Measurements from ENCODE around the gene SEMA4C. TPM values are rescaled to one million over a fixed set of nuclear protein-coding genes. Genes with fewer than 3 reads are reported as not detected.

SEMA4C gene
- total and polyA plus RNA-seq, 9 of the 15 experiments (the other 6 are each of a cell fraction or from before 2014, with no cell fraction given), result 0.32 to 59.7 (median 23.9) TPM

DNA sequence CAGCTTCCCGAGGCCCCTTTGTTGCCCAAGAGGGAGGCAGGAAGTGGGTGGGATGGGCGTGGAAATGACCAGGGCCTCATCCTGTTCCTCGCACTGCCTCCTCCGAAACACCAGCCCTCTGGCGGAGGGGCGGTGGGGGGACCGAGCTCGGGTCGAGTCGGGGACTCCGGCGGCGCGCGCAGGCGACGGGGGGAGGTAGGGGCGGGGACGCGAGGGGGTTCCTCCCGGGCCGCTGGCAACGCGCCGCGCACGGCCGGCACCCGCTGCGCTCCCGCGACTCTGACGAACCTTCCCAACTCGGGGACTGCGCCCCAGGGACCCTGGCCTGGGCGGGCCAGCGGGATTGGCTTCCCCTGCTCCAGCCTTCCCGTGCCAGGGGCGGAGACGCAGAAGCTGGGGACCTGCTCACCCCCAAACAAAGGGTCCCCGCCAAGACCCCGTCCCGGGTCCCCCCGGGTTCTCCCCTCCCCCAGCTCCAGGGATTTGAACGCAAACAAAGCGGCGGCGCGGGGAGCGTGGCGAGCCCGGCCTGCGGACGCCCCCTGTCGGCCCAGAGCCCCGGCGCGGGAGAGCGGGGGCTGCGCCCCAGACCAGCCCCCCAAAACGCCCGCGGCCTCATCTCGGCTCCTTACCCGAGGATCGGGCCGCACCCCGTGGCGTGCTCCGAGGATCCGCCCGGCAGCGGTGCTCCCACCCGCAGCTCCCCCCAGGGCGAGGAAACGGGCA is 1.2 kb downstream of the SEMA4C start (continued):
- TF ChIP-seq, protein P1, sequence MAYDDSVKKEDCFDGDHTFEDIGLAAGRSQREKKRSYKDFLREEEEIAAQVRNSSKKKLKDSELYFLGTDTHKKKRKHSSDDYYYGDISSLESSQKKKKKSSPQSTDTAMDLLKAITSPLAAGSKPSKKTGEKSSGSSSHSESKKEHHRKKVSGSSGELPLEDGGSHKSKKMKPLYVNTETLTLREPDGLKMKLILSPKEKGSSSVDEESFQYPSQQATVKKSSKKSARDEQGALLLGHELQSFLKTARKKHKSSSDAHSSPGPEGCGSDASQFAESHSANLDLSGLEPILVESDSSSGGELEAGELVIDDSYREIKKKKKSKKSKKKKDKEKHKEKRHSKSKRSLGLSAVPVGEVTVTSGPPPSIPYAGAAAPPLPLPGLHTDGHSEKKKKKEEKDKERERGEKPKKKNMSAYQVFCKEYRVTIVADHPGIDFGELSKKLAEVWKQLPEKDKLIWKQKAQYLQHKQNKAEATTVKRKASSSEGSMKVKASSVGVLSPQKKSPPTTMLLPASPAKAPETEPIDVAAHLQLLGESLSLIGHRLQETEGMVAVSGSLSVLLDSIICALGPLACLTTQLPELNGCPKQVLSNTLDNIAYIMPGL (CRISPR knock-in tag; IDR thresholded peaks at IDR 0.05), result peak; percentile 90; the same call in 1 of the 2 replicates
- TF ChIP-seq, protein P2, sequence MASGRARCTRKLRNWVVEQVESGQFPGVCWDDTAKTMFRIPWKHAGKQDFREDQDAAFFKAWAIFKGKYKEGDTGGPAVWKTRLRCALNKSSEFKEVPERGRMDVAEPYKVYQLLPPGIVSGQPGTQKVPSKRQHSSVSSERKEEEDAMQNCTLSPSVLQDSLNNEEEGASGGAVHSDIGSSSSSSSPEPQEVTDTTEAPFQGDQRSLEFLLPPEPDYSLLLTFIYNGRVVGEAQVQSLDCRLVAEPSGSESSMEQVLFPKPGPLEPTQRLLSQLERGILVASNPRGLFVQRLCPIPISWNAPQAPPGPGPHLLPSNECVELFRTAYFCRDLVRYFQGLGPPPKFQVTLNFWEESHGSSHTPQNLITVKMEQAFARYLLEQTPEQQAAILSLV (tag; IDR thresholded peaks at IDR 0.05), result no peak
- TF ChIP-seq BMI1 (IDR thresholded peaks at IDR 0.05; ENCODE audit: low read length), result no peak
- TF ChIP-seq ZBTB7A (IDR thresholded peaks at IDR 0.05; ENCODE audit: borderline replicate concordance, control insufficient read depth, low read depth, low read length), result peak; percentile 95
- no peak for TF ChIP-seq ZBTB17 (CRISPR knock-in tag; IDR thresholded peaks at IDR 0.05)
- no peak for TF ChIP-seq HMG20B (CRISPR knock-in tag; IDR thresholded peaks at IDR 0.05)
- TF ChIP-seq, protein P3, sequence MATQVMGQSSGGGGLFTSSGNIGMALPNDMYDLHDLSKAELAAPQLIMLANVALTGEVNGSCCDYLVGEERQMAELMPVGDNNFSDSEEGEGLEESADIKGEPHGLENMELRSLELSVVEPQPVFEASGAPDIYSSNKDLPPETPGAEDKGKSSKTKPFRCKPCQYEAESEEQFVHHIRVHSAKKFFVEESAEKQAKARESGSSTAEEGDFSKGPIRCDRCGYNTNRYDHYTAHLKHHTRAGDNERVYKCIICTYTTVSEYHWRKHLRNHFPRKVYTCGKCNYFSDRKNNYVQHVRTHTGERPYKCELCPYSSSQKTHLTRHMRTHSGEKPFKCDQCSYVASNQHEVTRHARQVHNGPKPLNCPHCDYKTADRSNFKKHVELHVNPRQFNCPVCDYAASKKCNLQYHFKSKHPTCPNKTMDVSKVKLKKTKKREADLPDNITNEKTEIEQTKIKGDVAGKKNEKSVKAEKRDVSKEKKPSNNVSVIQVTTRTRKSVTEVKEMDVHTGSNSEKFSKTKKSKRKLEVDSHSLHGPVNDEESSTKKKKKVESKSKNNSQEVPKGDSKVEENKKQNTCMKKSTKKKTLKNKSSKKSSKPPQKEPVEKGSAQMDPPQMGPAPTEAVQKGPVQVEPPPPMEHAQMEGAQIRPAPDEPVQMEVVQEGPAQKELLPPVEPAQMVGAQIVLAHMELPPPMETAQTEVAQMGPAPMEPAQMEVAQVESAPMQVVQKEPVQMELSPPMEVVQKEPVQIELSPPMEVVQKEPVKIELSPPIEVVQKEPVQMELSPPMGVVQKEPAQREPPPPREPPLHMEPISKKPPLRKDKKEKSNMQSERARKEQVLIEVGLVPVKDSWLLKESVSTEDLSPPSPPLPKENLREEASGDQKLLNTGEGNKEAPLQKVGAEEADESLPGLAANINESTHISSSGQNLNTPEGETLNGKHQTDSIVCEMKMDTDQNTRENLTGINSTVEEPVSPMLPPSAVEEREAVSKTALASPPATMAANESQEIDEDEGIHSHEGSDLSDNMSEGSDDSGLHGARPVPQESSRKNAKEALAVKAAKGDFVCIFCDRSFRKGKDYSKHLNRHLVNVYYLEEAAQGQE (IDR thresholded peaks at IDR 0.05; ENCODE audit: borderline replicate concordance), result 0 out of 2 replicates have a peak, but pooled peaks have one; percentile 23
- TF ChIP-seq, protein P3 (CRISPR knock-in tag; IDR thresholded peaks at IDR 0.05; ENCODE audit: low read depth), result no peak
- TF ChIP-seq OTX1 (CRISPR knock-in tag; IDR thresholded peaks at IDR 0.05), result no peak
- no peak for TF ChIP-seq ZNF347 (CRISPR knock-in tag; IDR thresholded peaks at IDR 0.05; ENCODE audit: low read depth)
- TF ChIP-seq, protein P4, sequence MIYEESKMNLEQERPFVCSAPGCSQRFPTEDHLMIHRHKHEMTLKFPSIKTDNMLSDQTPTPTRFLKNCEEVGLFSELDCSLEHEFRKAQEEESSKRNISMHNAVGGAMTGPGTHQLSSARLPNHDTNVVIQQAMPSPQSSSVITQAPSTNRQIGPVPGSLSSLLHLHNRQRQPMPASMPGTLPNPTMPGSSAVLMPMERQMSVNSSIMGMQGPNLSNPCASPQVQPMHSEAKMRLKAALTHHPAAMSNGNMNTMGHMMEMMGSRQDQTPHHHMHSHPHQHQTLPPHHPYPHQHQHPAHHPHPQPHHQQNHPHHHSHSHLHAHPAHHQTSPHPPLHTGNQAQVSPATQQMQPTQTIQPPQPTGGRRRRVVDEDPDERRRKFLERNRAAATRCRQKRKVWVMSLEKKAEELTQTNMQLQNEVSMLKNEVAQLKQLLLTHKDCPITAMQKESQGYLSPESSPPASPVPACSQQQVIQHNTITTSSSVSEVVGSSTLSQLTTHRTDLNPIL (CRISPR knock-in tag; IDR thresholded peaks at IDR 0.05), result no peak
